GM19438 (cell line): ENCODE results near the gene HSPA9.

ENCODE experiments used
- ATAC-seq: cut with Tn5 transposase; IDR thresholded peaks from one replicate; pipeline ENCODE4 v1.9.1; 2021; ENCODE audit warnings: low read depth; ENCODE audit not compliant: unreplicated experiment

The HSPA9 gene

DNA sequence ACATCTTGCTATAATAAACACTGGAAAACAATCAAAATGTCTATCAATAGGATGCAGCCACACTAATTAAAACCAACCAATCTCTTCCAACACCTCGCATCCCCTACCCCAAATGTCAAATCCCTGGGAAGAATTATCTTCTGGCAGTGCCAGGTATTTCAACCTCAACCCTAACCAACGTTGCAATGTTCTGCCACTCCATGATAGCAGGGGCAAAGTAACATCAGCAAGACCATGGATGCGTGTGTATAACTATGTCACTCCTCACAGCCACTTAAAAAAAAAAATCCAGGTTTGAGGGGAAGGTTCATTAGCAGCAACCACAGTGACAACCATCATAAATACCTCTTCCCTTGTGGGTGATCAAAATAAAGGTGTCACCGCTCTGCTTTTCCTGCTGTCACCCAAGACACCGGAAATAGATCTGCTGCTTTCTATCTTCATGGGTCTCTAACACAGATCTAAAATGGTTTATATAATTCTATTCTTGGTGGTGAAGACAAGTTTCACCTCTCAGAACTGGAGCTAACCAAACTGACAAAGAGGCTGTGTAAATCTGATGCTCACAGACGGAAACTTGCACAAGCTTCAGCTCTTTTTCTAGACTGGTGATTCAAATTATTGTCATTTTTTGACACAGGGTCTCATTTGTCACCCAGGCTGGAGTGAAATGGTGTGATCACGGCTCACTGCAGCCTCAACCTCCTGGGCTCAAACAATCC lies 9.9 kb downstream of the HSPA9 start:
- ATAC-seq, result no peak

DNA sequence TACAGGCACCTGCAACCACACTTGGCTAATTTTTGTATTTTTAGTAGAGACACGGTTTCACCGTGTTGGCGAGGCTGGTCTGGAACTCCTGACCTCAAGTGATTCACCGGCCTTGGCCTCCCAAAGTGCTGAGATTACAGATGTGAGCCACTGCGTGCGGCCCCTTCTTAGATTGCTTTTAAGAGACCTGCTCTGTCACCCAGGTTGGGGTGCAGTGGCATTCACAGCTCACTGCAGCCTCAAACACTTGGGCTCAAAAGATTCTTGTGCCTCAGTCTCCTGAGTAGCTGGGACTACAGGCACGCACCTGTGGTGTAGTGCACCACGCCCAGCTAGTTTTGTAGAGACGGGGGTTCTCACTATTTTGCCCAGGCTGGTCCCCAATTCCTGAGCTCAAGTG lies 11.0 kb downstream of the HSPA9 start:
- no peak for ATAC-seq

DNA sequence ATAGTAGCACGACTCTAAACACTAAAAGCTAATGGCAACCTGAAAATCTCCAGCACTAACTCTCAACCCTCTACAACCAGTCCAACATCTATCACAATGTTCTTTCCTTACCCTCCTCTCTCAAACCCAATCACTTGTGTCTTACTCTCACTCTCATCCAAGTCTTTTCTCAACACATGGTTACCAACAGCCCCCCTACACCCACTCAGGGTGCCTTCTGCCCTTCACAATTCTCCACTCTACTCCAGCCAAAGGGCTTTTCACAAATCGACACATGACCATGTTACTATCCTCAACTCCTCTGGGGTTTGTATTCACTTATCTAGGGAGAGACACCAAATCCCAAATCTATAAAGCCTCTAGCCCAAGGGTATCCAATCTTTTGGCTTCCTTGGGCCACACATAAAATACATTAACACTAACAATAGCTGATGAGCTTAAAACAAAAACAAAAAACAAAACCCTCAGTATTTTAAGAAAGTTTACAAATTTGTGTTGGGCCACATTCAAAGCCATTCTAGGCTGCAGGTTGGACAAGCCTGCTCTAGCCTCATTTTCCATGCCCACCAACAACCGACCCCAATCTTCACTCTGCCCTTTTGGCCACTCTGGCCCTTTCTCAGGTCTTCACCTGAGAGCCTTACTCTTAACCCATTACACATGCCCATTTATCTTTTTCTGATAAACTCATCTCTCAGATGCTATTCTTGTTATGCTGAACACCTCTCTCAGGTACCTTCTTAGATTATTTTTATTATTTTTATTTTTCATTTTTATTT lies 11.7 kb downstream of the HSPA9 start:
- no peak for ATAC-seq

DNA sequence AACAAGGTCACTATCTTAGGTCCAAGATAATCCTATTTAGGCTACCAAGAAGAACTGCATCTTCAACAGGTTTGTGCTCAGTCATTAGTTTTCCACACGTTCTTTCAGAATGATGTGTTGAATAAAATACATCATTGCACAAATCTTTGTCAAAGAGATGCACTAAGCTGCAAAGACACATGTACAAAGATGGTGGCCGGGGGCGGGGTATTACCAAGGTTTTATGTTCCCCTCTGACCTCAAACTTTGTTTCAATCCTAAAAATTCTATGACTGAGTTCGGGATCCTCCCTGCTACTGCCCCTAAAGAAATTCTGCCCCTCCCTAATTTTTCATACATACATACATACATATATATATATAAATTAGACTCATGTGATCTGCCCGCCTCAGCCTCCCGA lies 14.2 kb downstream of the HSPA9 start:
- no peak for ATAC-seq

DNA sequence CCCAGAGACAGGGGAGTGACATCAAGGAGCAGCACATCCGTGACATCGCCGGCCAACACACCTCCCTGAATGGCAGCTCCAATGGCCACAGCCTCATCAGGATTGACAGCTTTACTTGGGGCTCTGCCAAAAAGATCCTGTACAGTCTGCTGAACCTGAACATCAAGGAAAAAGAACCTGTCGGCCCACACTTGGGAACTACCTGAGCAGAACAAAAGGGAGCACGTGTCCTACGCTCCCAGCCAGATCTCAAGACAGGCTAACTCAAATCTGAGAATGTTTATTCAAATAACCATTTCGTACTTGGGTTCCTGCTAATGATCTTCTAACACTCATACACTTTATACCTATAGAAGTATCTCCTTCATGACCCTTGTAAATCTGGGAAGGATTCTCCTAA lies 15.3 kb downstream of the HSPA9 start:
- ATAC-seq, result no peak

DNA sequence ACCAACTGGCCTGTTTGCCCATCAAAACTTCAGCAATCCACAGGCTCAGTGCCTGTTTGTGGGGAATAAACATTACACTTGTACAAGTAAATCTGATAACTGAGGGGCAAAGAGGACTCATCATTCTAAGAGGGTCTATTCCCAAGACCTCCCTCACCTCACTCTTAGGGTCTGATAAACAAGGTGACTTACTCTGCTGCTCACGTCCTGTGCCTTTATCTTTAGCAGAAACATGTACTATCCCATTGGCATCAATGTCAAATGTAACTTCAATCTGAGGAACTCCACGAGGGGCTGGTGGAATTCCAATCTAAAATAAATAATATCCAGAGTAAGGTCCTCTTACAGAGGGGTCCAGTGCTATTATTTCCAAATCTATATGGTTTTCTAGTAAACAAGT lies 17.5 kb downstream of the HSPA9 start:
- ATAC-seq, result no peak

DNA sequence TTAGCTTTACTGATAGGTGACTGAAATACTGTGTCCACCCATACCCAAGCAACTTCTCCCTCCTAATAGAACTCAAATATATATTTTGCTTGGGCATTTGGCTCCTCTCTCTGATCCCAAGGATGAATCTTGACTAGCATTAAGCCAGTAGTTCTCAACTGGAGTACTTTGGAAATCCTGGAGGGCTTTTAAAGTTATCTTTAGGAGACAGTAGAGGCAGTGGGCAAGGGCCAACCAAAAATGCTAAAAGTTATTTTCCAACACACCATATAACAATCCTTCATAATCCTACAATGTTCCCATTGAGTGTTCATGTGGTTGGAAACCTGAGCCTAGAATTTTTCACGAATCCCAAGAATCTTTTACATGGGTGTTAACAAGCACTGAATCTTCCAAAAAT lies 21.1 kb downstream of the HSPA9 start:
- ATAC-seq, result no peak

DNA sequence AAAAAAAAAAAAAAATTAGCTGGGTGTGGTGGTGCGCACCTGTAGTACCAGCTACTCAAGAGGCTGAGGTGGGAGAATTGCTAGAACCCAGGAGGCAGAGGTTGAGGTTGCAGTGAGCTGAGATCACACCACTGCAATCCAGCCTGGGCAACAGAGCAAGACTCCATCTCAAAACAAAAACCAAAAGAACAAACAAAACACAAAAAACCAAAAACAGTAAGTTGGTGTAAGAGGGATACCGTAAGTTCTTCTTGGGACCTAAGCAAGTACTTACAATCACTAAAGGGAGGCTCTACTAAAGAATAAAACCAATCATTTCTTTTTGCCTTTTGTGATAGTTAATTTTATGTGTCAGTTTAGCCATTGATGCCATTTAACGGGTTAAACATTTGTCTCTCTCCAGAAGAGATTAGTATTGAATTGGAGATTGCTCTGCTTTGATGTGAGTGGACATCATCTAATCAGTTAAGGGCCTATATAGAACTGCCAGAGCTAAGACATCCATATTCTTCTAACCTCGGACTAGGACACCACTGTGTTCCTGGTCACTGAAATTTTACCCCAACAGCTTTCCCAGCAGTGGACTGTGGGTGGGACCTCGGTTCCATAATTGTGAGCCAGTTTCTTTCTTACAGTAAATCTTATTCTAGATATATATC lies 21.6 kb downstream of the HSPA9 start:
- no peak for ATAC-seq

DNA sequence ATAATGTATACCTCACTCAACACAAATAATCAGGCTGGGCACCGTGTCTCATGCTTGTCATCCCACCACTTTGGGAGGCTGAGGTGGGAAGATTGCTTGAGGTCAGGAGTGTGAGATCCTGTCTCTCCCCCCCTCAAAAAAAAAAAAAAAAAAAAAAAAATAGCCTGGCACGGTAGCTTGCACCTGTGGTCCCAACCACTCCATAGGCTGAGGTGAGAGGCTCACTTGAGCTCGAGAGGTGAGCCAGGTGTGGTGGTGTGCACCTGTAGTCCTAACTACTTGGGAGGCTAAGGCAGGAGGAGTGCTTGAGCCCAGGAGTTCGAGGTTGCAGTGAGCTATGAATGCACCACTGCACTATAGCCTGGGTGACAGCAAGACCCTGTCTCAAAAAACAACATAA lies 22.5 kb downstream of the HSPA9 start:
- ATAC-seq, result no peak

DNA sequence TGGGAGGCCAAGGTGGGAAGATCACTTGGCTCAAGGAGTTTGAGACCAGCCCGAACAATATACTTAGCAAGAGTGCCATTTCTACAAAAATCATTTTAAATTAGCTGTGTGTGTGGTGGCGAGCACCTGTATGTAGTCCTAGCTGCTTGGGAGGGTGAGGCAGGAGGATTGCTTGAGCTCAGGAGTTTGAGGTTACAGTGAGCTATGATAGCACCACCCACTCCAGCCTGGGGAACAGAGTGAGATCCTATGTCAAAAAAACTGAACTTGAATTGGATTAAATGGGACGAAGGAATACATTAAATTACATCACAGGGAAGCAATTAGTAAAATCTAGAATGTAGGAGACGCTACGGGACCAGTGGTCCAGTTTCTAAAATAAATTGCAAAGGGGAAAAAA lies 25.8 kb downstream of the HSPA9 start:
- no peak for ATAC-seq

DNA sequence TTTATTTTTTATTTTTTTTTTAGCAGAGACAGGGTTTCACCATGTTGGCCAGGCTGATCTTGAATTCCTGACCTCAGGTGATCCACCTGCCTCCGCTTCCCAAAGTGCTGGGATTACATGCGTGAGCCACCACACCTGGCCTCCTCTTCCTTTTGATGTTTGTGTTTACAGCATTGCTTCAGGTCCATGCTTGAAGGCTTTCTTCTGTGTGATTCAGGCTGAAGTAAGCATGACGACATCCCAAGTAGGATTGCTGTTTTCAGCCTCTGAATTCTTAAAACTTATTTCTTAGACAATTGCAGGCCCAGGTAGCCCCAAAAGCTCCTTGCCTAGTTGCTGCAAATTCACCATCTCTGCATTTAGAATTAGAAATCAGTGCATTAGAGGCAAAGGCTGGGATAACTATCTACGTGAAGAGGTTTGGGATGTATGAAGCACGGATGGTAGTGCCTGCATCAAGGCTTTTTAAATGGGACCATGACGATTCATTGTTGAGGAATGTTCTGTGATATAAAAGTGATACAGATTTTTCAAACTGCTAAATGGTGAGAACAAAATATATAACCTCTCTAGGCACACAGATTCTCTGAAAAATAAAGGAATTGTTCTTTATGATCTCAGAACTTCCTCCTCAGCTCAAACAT lies 29.2 kb downstream of the HSPA9 start:
- no peak for ATAC-seq

DNA sequence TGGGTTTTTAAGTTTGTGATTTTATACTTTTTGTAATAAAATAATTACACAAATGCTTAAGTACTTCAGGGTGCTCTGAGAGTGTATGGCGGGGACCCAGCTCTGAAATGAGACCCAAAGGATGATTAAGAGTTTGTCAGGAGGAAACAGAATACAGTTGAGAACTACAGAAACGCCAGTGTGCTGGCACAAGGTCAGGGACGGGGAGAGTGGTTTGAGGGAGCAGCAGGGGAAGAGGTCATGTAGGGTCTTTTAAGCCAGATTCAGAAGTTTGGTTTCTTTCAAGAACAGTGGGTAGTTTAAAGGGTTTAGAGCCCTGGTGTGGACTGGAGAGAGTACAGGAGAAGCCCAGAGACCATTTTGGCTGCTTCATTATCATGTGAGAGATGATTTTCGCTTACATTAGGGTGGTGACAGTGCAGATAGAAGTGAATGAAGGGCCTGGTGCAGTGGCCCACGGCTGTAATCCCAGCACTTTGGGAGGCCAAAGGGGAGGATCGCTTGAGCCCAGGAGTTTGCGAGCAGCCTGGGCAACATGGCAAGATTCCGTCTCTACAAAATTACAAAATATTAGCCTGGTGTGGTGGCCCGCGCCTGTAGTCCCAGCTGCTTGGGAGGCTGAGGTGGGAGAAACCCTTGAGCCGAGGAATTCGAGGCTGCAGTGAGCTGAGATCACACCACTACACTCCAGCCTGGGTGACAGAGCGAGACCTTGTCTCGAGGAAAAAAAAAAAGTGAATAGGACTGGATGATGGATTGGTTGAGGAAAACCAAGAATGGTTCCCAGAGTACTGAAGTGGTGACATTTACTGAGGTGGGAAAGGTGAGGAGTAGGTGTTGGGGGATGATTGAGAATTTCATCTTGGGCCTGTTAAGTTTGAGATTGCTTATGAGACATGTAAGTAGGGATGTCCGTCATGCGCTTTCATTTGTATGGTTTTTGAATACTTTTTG lies 30.7 kb downstream of the HSPA9 start:
- ATAC-seq, result no peak

DNA sequence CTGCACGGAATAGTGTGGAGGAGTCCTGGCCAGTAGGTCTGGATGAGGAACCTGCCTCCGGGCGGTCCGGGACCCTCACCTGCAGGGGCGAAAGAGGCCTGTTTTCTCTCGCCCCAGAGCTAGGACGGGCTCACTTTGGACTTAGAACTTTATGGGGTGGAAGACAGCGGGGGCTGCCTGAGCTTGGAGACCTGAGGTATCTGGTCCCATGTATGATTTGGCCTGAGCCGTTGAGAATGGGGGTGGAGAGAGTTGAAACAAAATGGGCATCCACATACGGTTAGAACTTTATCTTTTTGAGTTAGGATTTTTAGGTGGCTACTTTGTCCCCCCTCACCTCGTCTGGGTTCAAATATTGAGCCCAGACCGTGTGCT lies 31.5 kb downstream of the HSPA9 start:
- peak; percentile 35 for ATAC-seq

DNA sequence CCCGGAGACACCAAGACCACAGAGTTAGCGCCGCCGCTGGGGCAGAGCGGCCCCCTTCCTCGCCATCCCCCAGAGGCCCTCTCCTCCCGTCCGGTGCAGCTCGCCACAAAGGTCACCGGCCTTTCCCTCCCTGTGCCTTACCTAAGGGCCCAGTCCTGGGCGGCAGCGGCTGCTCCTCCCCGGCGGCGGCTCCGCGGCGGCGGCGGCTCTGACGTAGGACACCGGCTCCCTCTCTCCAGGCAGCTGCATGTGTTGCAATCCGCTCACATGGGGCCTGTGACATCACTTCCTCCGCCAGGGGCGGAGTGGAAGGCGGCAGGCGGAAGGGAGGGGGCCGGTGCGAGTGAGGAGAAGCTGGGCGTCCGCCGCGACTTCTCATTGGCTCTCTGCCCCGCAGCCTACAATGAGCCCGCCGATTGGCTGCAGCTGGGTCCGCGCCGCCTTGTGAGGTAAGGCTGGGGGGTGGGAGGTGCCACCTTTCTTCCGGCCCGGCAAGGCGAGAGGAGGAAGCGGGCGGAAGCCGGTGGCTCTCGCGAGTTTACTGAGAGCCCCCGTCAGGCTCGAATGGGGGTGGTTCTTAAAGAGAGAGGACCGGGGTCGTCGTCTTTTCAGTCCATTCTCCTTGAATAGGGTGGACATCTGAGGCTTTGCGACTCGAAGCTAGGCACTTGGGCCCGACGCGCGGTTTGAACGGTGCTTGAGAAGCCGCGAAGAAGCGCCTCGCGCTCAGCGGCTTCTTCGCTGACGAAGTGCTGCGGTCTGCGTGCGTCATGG lies 32.1 kb downstream of the HSPA9 start, which contains the start of gene ETF1:
ETF1 (minus strand) TSS at position 281 of the 774 bp plus-strand sequence. CDS start 318 bp downstream, outside the sequence.
- ATAC-seq, result peak; percentile 91

DNA sequence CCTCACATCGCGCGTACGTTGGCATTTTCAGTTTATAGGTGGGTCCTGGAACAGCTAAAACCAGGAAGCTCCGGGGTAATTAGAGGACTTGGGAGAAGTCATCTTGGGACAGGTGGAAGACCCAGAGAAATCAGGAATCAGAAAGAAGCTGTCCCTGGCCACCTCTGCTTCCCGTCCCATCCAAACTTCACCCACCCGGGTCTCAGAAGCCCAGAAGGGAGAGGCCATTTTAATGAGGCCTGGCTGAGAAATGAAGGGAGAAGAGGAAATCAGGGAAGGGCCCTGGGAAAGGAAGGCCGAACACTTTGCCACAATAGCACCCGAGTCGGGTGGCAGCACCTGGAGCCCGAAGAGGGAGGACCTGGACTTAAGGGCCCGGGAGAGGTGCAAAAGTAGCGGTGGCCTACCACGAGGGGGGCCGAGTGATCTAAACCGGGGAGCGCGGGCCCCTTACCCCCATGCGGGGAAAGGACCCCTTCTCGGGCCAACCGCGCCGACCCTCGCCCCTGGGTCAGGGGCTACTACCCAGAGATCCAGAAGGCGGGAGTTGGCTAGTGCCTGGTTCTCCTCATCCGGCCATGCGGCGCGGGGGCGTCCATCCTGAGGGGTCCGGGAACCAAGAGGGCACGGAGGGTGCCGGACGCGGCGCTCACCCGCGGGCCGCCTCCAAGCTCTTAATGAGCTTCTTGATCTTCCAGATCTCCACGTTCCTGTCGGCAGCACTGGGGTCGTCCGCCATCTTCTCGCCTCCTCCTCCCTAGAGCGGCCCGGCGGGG lies 32.8 kb downstream of the HSPA9 start:
- ATAC-seq, result no peak

DNA sequence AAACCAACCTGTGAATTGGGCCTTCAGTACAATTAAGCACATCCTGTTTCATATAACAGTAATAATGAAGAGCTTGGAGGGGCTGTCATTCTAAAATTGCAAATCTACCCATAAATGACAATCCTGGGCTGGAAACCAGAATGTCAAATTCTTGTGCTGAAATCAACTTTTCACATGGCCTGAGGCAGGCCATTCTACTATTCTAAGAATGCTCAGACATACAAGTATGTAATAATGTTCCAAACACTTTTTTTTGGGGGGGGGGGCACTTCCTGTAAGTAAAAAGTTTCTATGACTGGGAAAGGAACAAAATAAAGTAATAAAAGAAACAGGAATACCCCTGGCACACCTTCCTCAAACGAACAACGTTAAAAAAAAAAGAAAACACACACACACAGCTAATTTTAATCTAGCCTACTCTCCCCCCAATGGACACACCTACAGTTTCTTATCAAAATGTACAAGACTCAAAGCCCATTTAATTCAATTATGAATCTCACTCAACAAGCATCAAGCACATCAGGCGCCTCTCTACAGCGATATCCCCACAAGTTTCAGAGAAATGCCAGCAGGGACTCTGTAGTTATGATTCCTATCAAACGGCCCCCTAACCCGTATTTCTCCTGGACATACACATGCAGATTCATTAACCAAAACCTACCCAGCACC lies 33.6 kb downstream of the HSPA9 start:
- ATAC-seq, result no peak

DNA sequence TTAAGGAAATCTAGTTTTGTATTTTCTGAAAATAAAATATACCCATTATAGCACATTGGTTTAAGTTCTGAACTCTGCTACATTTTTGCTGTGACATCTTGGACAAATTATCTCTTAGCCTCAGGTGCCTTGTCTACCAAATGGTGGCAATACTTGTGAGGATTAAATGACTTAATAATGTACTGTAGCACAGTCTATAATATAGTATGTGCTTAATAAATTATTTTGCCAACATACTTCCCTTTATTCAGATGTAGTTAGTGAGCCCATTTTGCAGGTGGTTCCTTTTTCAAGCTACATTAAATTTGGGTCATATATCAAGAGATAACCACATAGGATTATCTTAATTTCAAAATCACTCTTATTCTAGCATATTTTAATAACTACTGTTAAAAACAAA lies 35.4 kb downstream of the HSPA9 start:
- ATAC-seq, result no peak
